ENCODE data around the gene ATP9B.

DNA sequence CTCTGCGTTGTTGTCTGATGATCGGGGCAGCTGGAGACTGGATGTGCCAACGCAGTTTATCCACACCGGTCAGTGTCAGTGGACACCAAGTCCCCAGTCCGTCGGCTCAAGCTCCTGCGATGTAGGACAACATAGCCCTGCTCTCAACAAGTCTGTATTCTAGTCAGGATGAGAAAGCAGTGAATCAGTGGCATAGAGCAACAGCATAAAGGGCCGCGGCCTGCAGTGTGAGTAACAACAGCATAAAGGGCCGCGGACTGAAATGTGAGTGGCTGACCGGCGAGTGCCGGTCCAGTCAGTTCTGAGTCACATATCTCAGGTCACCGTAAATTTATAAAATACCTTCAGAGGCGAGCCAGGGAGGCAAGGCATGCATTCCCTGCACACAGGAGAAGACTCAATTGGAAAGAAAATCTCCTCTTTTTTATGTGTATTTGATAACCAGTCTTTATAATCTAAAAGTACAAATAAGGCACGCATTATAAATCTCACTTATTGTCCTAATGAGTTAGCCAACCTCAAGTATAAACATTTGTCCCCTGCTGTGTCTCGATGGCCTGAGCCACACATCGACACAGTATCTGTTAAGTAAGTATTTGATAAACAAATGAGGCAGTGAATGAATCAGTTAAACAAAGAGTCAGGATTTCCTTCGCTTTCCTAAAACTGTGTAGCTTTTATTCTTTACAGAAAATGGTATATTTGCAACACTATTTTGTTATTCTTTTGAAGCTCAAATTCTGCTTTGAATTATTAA lies 292.8 kb downstream of the ATP9B start:
- TF ChIP-seq POLR2A (IDR thresholded peaks at IDR 0.05; ENCODE audit: low read length) (no peak), GATA1 (IDR thresholded peaks at IDR 0.05; ENCODE audit: low read depth, low read length) (no peak)
